H1 (cell line): Measurements from ENCODE around the gene RNF41. TPM values are rescaled to one million over a fixed set of nuclear protein-coding genes. Genes with fewer than 3 reads are reported as not detected.

Experiments
- CREB1 ChIP-seq: IDR thresholded peaks from 2 replicates; pipeline ENCODE4 v1.6.1; 2012; ENCODE audit warnings: inconsistent platforms
- EP300 ChIP-seq, 2 experiments: IDR thresholded peaks; 1 replicate in 1 of 2; 2 replicates in 1 of 2; pipeline ENCODE4 v1.6.1; 2011 to 2012; ENCODE audit warnings: low read depth in 2 of 2, low read length in 2 of 2, mild to moderate bottlenecking in 2 of 2, borderline replicate concordance in 1 of 2, inconsistent platforms in 1 of 2, moderate library complexity in 1 of 2
- RAD21 ChIP-seq, 2 experiments: IDR thresholded peaks in 1 of 2; conservative IDR thresholded peaks in 1 of 2; 2 replicates each; pipeline ENCODE4 v1.6.1; 2011; ENCODE audit warnings: low read depth in 2 of 2, low read length in 2 of 2, improper control_type of control experiment in 1 of 2, inconsistent platforms in 1 of 2, mild to moderate bottlenecking in 1 of 2, moderate library complexity in 1 of 2
- polyA plus RNA-seq, 7 experiments: library from polyadenylated mRNA; depleted of rRNA in 3 of 7; stranded (reverse) in 5 of 7; unstranded in 2 of 7; fragments of >200 nt in 5 of 7; fragments of 200-250 nt in 2 of 7; gene quantifications; 1 replicate in 5 of 7; 2 replicates in 1 of 7; 4 replicates in 1 of 7; pipeline versions ENCODE4 v1.2.1 to v1.2.3, GENCODE V29; 2011 to 2013; ENCODE audit warnings: missing spikeins in 2 of 7, mixed read lengths in 2 of 7
- total RNA-seq: library from RNA; stranded (reverse); fragmentation: NEBNext Ultra II Directional; extraction: Animal tissue kit (Norgen Biotek cat#: 25700); gene quantifications from 2 replicates; pipeline ENCODE4 v1.2.1, GENCODE V29; 2021

RNF41 gene
- total and polyA plus RNA-seq, 2 of the 8 experiments (the other 6 are each of a cell fraction or from before 2014, with no cell fraction given) = 55.5 to 98.6 TPM

DNA sequence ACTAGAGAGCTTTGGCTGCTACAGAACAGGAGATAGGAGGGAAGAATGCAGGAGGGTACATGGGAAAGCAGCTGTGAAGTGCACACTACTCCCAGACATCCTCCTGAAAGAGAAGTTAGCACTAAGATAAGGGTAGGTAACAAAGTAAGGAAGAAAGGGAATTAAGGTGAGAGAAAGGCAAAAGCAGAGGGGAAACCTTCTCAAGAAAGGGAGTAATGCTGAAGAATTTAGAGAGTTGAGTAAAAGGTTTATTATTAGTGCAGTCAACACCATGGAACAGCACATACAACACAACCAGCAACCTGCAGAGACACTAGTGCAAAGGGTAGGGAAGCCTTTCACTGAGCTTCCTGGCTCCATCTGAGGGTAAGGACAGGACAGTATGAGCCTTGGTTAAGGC, 17.4 kb downstream of the RNF41 start (continued):
- no peak for TF ChIP-seq CREB1
- TF ChIP-seq EP300 (IDR thresholded peaks at IDR 0.05; ENCODE audit: borderline replicate concordance in 1 of 2, low read depth in 2 of 2, low read length in 2 of 2) = no peak
- TF ChIP-seq RAD21 (IDR thresholded peaks at IDR 0.05 in 1 of 2, conservative IDR thresholded peaks at IDR 0.05 in 1 of 2; ENCODE audit: low read depth in 2 of 2, low read length in 2 of 2) = no peak
